HG02852 (cell line): ENCODE measurements around the gene WDR88.
"Not testable (repeated sequence)": the region's sequence is repeated elsewhere in the genome, so short reads cannot be mapped to it uniquely, and the experiment has no call there.

Experiments
- ATAC-seq: cut with Tn5 transposase; IDR thresholded peaks from one replicate; pipeline ENCODE4 v1.9.1; 2021; ENCODE audit warnings: mild to moderate bottlenecking, moderate library complexity; ENCODE audit not compliant: unreplicated experiment

Gene WDR88

DNA sequence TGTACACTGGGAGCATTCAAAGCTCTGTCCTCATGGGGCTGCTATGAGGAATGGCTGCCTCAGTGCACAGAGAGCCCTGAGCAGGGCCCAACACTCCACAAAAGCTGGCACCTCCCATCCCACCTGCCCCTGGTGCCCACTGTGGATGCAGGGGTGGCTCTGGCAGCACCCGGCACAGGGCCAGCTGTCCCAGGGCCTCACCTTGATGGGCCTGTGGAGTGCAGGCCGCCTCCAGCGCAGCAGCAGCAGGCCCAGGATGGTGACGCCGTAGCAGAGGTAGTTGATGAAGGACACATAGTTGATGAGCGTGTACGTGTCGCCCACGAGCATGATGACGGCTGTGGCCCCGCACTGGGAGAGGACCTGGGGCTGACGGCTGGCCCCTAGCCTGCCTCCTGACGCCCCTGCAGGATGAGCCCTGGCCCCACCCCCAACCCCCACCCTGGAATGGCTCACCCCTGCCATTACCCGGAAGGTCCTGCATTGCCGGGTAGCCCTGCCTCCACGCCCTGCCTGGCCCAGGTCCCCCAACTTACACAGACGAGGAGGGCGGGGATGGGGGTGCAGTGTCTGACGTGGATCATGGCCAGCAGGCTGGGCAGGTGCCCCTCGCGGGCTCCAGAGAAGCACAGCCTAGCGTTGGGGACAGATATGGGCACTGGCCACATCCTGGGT is 78.5 kb downstream of the WDR88 start:
- ATAC-seq, result no peak

GRCh38 chr19:33211794-33212435 is 80.0 kb downstream of the WDR88 start:
- no peak for ATAC-seq

DNA sequence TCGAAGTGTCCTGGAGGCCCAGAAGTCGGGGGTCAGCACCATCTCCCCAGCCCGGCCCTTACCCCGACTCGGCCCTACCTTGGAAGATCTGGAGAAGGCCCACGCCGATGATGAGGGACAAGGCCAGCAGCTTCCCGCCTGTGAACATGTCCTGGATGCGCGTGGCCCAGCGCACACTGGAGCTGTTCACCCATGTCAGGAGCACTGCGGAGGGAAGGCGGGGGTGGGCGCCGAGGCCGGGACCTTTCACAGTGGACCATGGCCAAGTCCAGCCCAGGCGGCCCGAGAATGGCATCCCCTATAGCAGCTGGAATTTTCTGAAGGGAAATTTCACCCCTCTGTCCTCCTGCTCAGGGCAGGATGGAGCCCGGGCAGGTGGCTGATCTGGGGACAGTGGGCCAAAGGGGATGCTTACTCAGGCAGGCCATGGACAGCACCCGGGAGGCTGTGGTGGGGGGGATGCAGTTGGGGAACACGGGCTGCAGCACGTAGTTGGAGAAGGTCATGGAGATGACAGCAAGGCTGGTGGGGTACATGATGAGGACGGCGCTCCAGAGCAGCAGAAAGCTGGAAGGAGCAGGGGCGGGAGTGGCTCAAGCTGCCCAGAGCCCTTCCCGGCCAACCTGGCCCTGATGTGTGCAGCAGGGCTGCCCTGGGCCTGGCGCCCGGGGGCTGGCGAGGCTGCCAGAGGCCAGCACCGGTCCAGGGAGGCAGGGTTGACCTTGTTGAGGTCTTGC is 80.7 kb downstream of the WDR88 start:
- no peak for ATAC-seq

DNA sequence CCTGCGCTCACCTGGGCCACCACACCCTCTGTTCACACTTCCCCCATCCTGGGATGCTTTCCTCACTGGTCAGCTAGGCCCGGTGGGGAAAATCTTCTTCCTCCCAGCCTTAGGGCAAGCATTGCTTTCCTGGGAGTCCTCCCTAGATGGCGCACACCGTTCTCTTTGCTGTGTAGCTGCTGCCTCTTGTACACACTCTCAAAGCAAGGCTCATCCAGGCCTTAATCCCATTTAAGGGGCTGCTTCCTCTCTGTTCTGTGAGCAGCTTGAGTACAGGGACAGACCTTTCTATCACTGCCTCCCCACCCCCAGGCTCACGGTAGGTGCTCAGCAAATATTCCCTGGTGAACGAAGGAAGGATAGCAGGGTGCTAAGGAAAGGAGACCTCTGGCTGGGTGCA is 82.7 kb downstream of the WDR88 start:
- no peak for ATAC-seq

DNA sequence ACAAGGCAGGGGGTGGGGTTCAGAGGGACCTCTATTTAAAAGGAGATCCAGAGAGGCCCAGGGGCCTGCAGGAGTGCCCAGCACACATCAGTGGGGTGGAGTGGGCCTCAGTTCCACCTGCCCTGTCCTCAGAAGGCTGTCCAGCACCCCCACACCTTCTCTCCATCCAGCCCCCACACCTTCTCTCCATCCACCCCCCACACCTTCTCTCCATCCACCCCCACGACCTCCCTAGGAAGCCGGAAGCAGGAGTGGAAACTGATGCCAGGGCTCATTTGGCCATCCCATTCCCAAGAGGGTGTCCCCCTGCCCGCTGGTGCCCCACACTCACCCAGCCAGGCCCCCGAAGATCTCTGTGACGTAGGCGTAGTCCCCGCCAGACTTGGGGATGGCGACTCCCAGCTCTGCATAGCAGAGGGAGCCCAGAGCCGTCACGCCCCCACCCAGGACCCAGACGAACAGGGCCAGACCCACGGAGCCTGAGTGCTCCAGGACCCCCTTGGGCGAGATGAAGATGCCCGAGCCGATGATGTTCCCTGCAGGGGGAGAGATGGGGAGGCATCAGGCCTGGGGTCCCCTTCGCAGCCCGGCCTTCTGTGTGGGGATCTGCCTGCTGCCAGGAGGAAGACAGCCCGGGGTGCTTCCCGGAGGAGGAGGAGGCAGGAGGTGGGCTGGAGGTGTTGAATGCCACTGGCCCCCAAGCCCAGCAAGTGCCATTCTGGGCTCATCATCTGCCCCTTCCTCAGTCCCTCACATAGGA is 83.7 kb downstream of the WDR88 start:
- no peak for ATAC-seq

DNA sequence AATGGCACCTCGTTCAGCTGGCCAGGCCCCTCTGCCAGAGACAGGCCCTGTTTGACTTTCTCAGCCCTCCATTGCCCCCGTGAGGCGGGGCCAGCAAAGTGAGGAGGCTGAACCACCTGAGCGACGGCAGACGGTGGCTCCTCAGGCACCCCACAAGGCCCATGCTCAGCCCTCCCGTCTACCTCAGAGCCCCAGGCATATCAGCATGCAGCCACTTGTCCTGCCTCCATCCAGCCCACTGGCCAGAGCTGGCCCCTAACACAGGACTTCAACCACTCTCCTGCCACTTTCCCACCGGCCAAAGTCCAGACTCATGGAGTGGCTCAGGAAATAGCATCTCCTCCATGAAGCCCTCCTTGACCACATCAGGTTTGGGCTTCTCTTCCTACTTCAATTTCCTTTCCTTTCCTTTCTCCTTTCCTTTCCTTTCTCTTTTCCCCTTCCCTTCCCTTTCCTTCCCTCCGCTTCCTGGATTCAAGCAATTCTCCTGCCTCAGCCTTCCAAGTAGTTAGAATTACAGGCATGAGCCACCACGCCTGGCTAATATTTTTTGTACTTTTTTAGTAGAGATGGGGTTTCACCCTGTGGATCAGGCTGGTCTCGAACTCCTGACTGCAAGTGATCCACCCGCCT is 84.4 kb downstream of the WDR88 start:
- no peak for ATAC-seq

DNA sequence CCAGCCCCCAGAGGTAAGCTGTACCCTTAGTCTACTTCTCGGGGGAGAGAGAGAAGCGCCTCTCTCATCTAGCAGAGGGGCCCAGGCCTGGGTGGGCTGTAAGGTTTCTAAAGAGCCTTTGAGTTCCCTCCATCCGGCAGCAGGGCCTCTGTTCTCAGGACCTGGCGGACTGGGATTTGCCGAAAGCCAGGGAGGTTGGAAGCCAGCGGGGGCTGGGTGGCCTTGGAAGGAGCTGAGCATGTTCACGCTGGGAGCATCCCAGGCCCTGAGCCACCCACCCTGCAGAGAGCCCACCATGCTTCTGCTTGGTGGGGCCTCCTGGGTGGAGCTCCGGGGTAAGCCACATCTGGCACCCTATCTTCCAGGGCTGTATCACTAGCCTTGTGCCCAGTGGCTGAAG is 86.0 kb downstream of the WDR88 start:
- no peak for ATAC-seq

- no peak for ATAC-seq
These were observed 87.4 kb downstream of the WDR88 start for GRCh38 chr19:33219261-33219815.

GRCh38 chr19:33220115-33220514 is 88.2 kb downstream of the WDR88 start:
- ATAC-seq, result no peak

DNA sequence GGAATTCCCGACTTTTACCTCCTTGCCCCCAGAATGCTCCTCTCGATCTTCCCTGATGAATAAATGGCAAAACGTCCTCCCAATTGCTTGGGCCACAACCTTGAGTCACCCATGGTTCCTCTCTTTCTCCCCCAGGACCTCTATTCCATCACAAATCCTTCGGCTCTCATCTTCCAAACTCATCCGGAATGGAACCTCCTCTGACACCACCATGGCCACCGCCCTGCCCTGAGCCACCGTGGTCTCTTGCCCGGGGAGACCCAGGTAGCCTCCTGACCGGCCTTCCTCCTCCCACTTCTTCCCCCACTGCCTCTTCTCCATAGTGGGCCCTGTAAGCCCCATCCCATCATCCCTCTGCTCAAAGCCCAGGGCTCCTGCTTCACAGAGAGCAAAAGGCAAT is 88.8 kb downstream of the WDR88 start:
- ATAC-seq, result no peak

DNA sequence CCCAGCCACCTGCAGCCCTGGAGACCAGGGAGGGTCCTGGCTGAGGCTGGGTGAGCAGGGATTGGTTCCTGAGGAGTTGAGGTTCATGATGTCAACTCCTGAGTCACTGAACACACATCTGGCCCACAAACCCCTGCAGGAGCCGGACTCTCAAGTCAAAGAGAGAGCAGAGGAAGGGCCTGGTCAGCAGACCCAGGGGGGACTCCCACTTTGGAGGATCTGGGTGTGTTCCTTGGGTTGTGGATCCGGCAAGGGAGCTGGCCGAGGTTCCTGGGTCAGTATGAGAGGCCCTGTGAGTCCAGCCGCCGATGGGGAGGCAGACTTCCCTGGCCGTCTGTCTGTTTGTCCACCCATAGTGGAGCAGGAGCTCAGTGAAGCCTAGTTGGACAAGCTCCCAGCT is 89.7 kb downstream of the WDR88 start:
- ATAC-seq, result no peak

DNA sequence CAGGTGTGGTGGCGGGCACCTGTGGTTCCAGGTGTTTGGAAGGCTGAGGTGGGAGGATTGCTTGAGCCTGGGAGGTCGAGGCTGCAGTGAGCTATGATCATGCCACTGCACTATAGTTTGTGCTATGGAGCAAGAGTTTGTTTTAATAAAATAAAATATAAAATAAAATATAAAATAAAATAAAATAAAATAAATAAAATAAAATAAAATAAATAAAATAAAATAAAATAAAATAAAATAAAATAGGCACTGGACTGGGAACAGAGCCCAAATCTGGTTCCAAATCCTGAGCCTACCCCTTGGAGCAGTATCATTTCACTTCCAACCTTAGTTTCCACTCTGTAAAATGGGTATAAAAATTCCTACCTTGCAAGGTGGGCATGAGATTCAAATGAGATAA is 90.3 kb downstream of the WDR88 start:
- ATAC-seq, result not testable (repeated sequence)

DNA sequence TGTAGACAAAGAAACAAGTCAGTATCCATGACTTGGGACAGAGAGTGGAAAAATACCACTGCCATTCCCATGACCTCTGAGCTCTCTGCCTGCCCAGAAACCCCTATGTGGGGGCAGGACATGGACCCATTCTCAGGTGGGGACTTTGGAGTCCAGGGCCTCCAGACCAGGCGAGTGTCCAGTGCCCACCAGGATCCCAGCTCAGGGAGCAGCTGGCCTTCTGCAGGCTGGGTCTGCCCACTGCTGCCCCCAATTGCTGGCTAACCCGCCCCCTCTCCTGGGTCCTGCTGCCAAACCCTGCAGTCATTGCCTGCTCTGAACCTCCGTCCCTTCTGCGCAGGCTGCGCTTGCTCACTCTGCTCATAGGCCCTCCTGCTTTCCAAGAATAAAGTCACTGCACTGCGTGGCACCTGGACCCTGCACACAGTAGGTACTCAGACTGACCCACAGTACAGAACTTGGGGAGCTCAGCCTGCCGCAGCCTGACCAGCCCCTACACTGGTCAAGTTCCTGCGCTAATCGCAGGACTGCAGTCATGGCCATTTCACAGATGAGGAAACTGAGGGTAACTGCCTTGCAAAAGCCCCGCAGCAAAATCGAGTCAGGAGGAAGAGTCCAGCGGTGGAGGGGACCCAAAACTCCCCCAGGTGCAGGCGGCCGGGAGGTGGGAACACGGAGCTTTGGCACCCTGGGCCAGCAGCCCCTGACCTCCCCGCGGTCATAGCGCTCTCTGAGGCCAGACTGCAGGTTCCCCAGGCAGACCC is 93.0 kb downstream of the WDR88 start:
- no peak for ATAC-seq
